GM12864 (cell line): Measurements from ENCODE around the gene LBH.

Experiments
- DNase-seq: peaks from one replicate; pipeline ENCODE4 v3.0.0-alpha.2; 2011; ENCODE audit warnings: low read depth
- H3K4me3 ChIP-seq: 2 replicates; pipeline ENCODE4 v1.5.1; 2011; ENCODE audit warnings: mild to moderate bottlenecking, low read depth, low read length, control low read depth
- TF ChIP-seq, protein P1 (sequence below): IDR thresholded peaks from 2 replicates; pipeline ENCODE4 v1.5.1; 2011; ENCODE audit warnings: low read depth, mild to moderate bottlenecking, moderate library complexity, low read length, control low read depth, inconsistent platforms; ENCODE audit errors: missing control alignments

The LBH gene

DNA sequence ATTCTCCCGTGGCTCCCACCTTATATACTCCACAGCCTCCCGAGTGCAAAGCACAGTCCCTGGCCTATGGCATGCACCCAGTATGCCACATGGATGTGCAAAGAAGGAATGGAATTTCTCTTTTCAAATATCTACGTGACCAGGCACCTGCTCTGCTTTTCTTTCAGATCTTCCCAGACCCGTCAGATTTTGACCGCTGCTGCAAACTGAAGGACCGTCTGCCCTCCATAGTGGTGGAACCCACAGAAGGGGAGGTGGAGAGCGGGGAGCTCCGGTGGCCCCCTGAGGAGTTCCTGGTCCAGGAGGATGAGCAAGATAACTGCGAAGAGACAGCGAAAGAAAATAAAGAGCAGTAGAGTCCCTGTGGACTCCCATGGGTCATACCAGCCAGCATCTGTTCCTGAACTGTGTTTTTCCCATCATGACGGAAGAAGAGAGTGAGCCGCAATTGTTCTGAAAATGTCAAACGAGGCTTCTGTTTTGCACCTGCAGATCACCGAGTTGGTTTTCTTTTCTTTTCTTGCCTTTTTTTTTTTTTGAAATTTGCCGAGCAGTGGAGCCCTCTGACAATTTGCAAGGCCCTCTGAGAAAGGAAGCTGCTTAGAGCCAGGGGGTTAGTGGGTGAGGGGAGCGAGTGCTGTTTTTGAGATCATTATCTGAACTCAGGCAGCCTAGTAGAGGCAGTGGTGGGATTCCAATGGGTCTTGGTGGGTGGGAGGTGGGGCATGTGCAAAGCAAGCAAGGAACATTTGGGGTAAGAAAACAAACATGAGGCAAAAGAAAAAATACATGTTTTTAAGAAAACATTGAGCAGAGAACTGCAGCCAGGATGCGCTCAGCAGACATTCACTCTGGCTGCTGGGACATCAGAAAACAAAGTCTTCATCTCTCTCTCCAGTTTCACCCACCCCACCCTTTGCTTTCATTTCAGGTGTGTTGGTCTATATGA, 26.2 kb downstream of the LBH start:
- H3K4me3 ChIP-seq: no peak overlapping the region
- no peak for DNase-seq
- TF ChIP-seq, protein P1, sequence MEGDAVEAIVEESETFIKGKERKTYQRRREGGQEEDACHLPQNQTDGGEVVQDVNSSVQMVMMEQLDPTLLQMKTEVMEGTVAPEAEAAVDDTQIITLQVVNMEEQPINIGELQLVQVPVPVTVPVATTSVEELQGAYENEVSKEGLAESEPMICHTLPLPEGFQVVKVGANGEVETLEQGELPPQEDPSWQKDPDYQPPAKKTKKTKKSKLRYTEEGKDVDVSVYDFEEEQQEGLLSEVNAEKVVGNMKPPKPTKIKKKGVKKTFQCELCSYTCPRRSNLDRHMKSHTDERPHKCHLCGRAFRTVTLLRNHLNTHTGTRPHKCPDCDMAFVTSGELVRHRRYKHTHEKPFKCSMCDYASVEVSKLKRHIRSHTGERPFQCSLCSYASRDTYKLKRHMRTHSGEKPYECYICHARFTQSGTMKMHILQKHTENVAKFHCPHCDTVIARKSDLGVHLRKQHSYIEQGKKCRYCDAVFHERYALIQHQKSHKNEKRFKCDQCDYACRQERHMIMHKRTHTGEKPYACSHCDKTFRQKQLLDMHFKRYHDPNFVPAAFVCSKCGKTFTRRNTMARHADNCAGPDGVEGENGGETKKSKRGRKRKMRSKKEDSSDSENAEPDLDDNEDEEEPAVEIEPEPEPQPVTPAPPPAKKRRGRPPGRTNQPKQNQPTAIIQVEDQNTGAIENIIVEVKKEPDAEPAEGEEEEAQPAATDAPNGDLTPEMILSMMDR: no peak

DNA sequence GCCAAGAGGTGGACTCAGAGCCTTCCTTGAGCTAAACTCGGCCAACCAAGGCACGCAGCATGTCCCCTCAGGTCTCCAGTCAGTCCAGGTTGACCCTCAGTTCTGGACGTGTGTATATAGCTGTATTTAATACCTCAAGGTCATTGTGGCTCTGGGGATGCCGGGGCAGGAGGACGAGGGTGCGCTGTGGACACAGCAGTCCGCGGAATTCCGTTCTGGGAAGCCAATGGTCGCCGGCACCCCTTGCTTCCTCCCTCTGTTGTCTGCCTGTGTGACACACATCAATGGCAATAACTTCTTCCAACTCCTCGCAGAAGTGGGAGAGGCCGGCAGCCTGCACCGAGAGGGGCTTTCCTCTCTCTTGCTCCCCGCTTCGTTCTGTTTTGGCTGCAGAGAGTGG, 27.7 kb downstream of the LBH start:
- TF ChIP-seq, protein P1: no peak
- DNase-seq: no peak
- H3K4me3 ChIP-seq: no peak overlapping the region

DNA sequence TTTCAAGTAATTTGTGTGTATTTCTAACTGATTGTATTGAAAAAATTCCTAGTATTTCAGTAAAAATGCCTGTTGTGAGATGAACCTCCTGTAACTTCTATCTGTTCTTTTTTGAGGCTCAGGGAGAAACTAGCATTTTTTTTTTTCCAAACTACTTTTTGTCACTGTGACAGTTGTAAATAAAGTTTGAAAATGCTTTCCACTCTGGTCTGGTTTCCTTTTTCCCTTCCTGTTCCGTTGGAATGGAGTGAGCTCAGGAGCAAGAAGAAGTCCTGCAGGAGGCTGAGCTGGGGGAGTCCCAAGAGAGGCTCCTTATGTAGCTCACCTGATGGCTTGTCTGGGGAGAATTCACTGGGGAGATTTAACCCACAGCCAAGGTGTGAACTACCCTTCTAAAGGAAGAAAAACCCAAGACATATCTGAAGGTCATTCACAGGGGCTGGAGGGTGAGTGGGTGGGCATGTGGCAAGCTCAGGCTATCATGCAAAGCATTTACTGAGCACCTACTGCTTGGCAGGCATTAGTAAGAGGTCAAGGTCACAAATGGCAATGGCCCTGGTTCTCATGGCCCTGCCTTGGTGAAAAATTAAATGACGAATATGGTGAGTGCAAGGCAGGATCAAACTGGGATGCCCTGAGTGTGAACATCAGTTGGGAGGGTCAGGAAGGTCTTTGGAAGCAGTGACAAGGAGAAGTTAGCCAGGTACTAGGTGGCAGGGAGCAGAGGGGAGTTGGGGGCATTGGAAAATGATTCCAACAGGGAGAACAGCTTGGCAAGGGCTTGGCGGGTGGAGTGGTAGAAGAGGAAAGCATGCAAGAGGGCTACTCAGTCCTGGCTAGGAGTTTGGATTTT, 28.7 kb downstream of the LBH start:
- no peak overlapping the region for H3K4me3 ChIP-seq
- TF ChIP-seq, protein P1: no peak
- no peak for DNase-seq

DNA sequence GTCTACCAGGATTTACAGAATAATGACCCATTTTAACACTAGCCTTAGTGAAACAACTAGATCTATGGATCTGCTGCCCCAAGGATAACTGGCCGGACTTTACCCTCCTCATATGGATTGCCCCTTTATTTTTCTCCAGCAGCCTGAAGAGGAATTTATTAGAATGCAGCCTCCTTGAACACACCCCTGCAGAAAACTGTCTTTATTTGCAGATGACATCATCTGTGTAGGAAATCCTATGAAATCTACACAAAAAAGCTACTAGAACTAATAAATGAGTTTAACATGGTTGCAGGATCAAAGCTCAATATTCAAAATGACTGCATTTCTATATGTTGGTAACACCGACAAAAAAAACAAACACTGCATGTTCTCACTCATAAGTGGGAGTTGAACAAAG, 29.6 kb downstream of the LBH start:
- no peak overlapping the region for H3K4me3 ChIP-seq
- no peak for DNase-seq
- TF ChIP-seq, protein P1: no peak

DNA sequence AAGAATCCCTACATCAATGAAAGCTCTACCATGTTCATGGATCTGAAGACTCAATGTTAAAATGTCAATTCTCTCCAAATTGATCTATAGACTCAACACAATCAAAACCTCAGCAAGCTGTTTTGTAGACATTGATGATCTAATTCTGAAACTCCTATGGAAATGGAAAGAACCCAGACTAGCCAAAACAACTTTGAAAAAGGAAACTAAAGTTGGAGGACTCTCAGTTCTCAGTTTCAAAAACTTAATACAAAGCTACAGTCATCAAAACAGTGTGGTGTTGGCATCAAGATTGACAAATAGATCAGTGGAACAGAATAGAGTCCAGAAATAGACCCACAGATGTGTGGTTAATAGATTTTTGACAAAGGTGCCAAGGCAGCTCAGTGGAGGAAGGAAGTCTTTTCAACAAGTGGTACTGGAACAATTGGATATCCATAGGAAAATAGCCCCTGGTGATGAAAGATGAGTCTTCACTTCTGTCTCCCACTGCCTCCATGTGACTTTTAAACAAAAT, 30.4 kb downstream of the LBH start:
- no peak for DNase-seq
- no peak overlapping the region for H3K4me3 ChIP-seq
- TF ChIP-seq, protein P1: no peak

DNA sequence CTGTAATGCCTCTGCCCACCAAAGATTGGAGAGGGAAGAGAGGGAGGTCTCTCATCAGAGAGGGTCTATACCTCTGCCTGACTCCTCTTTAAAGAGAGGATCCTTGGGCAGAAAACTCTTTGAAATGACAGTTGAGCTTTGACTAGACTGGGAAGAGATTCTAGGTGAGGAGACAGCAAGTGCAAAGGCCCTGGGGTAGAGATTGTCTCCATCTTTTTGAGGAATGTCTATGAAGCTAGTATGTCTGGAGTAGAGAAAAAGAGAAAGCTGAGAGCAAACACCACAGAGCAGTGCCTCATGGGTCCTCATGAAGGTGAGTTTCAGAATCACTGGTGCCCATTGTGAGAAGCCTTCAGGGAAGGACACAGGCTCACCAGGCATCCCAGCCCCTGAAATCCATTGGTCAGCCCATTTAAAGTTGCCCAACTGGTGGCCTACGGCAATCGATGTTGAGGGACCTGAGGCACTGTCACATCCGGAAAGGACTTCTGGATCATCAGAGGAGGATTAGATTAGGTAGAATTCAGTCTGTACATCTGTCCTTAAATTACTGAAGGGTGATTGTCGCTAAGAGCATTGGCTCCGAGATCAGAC, 31.5 kb downstream of the LBH start:
- TF ChIP-seq, protein P1: no peak
- no peak for DNase-seq
- H3K4me3 ChIP-seq: no peak overlapping the region
